ENCODE results near the gene WRAP53.

DNA sequence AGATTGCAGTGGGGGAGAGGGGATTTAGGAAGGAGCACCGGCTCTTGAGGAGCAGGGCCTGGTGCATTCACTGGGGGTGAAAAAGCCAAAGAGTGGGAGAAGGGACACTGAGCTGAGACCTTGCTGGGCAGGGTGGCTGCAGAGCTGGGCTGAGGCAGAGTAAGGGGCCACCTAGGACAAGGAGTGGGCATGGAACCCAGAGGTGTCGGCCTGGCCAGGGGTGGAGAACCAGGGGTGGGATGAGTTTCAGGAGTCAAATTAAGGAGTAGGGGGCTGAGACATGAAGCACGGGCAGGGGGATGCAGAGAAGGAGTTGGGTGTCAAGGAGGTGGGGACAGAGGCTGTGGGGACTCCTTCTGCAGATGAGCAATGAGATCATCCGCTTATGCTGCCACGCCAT lies 49.3 kb downstream of the WRAP53 start:
- TF ChIP-seq, protein P1, sequence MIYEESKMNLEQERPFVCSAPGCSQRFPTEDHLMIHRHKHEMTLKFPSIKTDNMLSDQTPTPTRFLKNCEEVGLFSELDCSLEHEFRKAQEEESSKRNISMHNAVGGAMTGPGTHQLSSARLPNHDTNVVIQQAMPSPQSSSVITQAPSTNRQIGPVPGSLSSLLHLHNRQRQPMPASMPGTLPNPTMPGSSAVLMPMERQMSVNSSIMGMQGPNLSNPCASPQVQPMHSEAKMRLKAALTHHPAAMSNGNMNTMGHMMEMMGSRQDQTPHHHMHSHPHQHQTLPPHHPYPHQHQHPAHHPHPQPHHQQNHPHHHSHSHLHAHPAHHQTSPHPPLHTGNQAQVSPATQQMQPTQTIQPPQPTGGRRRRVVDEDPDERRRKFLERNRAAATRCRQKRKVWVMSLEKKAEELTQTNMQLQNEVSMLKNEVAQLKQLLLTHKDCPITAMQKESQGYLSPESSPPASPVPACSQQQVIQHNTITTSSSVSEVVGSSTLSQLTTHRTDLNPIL (CRISPR knock-in tag; IDR thresholded peaks at IDR 0.05; ENCODE audit: low read depth), result no peak
- no peak for TF ChIP-seq ZFP3 (CRISPR knock-in tag; IDR thresholded peaks at IDR 0.05)
- TF ChIP-seq, protein P2, sequence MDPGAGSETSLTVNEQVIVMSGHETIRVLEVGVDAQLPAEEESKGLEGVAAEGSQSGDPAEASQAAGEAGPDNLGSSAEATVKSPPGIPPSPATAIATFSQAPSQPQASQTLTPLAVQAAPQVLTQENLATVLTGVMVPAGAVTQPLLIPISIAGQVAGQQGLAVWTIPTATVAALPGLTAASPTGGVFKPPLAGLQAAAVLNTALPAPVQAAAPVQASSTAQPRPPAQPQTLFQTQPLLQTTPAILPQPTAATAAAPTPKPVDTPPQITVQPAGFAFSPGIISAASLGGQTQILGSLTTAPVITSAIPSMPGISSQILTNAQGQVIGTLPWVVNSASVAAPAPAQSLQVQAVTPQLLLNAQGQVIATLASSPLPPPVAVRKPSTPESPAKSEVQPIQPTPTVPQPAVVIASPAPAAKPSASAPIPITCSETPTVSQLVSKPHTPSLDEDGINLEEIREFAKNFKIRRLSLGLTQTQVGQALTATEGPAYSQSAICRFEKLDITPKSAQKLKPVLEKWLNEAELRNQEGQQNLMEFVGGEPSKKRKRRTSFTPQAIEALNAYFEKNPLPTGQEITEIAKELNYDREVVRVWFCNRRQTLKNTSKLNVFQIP (CRISPR knock-in tag; IDR thresholded peaks at IDR 0.05; ENCODE audit: borderline replicate concordance, low read depth), result no peak
